Lower leg skin (tissue), 3 donors: ENCODE measurements around the gene SPRR1A.

Source experiments
- CTCF ChIP-seq, 3 donors: fragments of 450-650 bp; IDR thresholded peaks; one replicate each; pipeline ENCODE4 v1.5.1; 2016; ENCODE audit warnings: antibody characterized with exemption in 3 of 3, mild to moderate bottlenecking in 3 of 3, moderate library complexity in 2 of 3
- POLR2A ChIP-seq, 2 donors: fragments of 450-650 bp; IDR thresholded peaks; one replicate each; pipeline ENCODE4 v1.6.1; 2016 to 2017; ENCODE audit warnings: antibody characterized with exemption in 2 of 2, mild to moderate bottlenecking in 1 of 2, moderate library complexity in 1 of 2

- no peak for TF ChIP-seq POLR2A (IDR thresholded peaks at IDR 0.05)
- TF ChIP-seq CTCF (IDR thresholded peaks at IDR 0.05): no peak
These were observed 9.3 kb downstream of the SPRR1A start for GRCh38 chr1:152993186-152993585.
